ENCODE measurements around the gene IFNA7.
"Not testable (repeated sequence)": the region's sequence is repeated elsewhere in the genome, so short reads cannot be mapped to it uniquely, and the experiment has no call there.

The IFNA7 gene

GRCh38 chr9:21174671-21175070, 27.3 kb downstream of the IFNA7 start:
- no peak for DNase-seq

GRCh38 chr9:21172156-21172555, 29.8 kb downstream of the IFNA7 start:
- DNase-seq: no peak

- DNase-seq: no peak
Measured at GRCh38 chr9:21171351-21171750, 30.7 kb downstream of the IFNA7 start.

- DNase-seq: not testable (repeated sequence)
Measured at GRCh38 chr9:21166560-21166959, 35.4 kb downstream of the IFNA7 start, which contains the start of gene IFNA21. Gene IFNA21 (minus strand): TSS chr9:21166660. CDS start chr9:21166612, 48 bp downstream.

GRCh38 chr9:21165516-21165915, 36.5 kb downstream of the IFNA7 start:
- DNase-seq: no peak

- DNase-seq: no peak
Measured at GRCh38 chr9:21160178-21160577, 41.8 kb downstream of the IFNA7 start.

GRCh38 chr9:21155501-21155900, 46.5 kb downstream of the IFNA7 start:
- DNase-seq: no peak

GRCh38 chr9:21154018-21154608, 47.9 kb downstream of the IFNA7 start:
- peak in 2 of 3 experiments; percentile 1 to 6 for DNase-seq

- DNase-seq: no peak
Measured at GRCh38 chr9:21153336-21154017, 48.5 kb downstream of the IFNA7 start.
